HuH-7.5 (cell line): Measurements from ENCODE around the gene DGKG.
A peak's percentile ranks its signal among the peaks of the same experiment; 100 is the strongest.

Source experiments
- DNase-seq: peaks from one replicate; pipeline ENCODE4 v3.0.0; 2011; ENCODE audit warnings: low spot score

Gene DGKG

DNA sequence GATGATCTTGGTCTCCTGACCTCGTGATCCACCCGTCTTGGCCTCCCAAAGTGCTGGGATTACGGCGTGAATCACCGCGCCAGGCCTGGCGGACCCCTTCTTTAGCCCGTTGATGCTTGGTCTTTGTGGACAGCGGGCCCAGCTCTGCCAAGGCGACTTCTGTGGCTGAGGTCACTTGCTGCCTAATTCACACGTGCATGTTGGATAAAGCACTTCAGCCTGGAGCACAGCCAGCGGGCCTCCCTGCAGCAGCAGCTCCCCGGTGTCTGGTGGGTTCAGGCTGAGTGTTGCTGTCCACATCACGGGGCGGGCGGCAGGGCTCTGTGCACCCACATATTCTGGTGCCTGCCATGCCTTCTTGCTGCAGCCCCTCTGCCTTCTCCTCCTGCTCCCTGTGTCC lies 88.4 kb downstream of the DGKG start:
- DNase-seq, result no peak

- no peak for DNase-seq
Measured at GRCh38 chr3:186270701-186271100, 91.3 kb downstream of the DGKG start.

- DNase-seq, result no peak
Measured at GRCh38 chr3:186268616-186269448, 93.2 kb downstream of the DGKG start.

DNA sequence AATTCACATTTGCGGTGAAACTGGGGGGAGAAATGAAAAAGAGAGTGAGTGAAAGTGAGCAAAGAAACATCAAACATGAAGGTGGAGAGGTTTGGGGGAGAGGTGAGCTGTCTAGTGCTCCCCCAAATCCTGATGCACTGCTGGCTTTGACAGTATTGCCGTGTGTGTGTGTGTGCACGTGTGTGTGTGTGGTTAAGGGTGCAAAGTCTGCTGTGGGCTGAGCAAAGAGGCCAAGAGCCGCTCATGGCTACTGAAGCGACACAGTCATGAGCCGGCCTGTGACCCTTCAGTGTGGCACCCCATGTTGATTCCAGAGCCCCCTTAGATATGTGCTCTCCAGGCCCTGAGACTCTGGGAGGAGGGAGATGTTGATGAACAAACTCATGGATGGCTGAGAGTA lies 94.3 kb downstream of the DGKG start:
- DNase-seq, result no peak

DNA sequence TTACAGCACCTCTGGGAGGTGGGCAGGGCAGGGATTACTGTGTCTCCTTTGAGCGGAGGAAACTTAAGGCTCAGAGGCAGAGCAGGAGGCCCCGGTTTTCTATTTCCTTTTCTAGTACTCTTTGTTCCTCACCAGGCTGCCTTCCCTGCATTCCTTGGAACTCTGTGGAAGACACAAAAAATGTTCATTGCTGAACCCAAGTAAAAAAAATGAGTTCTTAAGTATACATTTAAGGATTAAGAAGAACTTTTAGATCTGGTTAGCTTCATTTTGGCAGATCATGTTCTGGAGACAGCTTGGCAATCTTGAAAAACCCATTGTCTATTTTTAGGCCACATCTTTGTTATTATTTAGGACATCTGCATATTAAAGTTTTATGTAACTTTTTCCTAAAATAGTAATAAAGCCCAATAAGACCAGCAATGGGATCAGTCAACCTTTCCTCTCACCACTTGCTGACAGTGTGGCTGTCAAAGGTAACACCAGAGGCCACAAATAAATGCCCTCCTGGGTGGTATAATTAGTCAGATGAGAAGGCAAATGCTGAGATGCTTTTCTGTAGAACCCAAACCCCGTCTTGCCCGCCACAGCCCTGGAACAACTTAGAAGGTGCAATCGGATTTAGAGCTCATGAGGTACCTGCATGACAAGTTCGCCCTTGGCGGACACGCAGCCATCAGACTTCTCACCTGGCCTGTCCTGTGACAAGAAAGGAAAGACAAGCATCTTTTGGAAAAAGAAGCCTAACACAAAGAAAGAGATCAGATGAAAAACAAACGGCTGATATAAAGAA lies 97.2 kb downstream of the DGKG start:
- DNase-seq, result no peak

DNA sequence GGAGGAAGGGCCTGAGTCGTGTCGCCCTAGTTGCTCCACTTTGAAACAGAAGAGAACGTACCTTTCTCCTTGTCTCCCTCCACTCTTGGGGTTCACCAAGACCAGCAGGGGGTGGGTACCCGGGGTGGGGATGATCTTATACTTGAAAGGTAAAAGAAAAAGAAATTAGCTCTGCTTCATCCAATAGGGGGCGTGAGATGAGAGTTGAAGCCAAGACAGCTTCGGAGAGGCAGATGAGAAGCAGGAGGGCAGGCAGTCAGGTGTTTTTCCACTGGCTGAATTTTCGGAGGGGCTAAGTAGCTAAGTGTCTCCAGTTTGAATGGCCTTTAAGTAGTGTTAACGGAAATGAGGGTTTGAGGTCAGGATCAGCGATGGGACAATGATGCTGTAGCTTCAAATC lies 100.4 kb downstream of the DGKG start:
- DNase-seq, result no peak

DNA sequence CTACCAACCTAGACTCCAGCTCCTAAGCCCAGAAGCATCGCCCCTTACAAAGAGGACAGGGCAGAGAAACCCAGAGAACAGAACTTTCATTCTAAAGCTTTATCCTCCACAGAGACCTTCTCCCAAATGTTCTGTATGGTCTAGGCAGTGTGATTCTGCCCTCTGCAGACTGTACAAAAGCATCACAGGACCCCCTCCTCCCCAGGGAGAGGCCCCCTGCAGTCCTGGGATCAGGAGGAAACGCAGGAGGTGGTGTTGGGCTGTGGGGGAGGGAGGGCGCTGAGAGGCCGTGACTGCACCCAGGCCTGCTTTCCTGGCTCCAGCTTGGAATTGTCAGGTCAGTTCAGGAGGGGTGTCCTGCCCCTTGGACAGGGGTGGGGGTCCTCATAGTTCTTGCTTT lies 101.3 kb downstream of the DGKG start:
- DNase-seq, result no peak

GRCh38 chr3:186259612-186260383 lies 102.2 kb downstream of the DGKG start:
- peak; percentile 79 for DNase-seq

DNA sequence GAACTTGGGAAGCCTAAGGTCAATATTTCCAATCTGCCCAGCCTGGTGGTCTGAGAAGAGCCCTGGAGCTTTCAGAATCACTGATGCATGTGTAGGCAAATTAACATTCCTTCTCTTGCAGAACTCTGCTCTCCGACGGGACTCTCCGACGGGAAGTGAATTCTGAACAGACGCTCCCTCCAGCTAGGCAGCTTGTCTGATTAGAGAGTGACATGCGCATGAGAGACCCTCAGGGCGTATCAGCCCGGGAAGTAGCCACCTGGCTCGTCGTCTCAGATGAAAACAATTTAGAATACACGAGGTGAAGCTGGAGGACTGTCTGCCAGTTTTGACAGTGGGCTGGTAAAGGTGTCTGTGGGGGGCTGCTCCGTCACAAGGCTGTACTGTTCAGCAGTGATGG lies 103.1 kb downstream of the DGKG start:
- no peak for DNase-seq

- no peak for DNase-seq
Measured at GRCh38 chr3:186257866-186258265, 104.2 kb downstream of the DGKG start.

DNA sequence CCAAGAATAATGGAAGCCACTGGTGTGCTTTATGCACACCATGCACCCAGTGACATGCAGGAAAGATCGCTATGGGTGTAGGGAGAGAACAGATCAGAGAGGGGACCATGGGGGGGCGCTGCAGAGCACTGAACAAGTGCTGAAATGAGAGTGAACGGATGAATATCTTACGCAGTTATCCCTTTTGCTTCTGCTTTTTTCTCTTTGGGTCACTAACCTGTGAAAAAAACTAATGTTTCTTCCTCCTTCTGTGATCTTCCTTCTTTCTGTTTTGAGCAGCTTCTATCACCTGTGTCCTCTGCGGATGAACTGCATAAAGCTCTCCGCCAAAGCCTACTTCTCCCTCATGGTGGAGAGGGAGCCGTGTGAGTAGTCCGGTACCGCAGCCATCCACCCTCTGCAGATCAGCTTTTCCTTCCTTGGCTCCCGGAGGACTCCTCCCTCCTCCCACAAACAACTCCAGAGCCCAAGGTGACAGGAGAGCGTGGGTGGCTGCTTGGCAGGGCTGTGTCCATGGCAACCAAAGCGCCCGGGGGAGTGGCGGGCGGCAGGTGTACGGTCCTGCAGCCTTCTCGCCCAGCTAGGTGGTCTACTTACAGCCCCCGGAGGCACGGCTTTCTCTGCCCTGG lies 106.2 kb downstream of the DGKG start:
- no peak for DNase-seq

- DNase-seq, result no peak
Measured at GRCh38 chr3:186254676-186255650, 107.1 kb downstream of the DGKG start.

- no peak for DNase-seq
Measured at GRCh38 chr3:186251948-186252619, 110.0 kb downstream of the DGKG start.

DNA sequence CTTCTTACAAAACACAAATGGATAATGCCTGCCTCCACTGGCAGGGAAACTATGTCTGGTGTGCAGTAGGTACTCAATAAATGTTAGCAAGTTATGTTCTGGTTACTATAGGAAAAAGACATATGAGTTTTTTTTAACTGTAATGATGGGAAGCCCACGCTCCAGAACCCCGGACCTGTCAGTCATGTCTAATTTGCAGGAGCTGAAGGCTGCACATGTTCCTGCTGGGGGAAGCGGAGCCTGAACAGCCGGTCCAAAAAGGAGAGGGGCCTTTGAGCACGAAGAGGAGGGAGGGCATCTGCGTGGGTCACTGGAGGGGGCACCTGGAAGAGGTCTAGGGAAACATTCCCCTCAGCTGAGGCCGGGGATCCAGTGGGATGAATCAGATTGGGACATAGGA lies 113.2 kb downstream of the DGKG start:
- DNase-seq, result no peak

DNA sequence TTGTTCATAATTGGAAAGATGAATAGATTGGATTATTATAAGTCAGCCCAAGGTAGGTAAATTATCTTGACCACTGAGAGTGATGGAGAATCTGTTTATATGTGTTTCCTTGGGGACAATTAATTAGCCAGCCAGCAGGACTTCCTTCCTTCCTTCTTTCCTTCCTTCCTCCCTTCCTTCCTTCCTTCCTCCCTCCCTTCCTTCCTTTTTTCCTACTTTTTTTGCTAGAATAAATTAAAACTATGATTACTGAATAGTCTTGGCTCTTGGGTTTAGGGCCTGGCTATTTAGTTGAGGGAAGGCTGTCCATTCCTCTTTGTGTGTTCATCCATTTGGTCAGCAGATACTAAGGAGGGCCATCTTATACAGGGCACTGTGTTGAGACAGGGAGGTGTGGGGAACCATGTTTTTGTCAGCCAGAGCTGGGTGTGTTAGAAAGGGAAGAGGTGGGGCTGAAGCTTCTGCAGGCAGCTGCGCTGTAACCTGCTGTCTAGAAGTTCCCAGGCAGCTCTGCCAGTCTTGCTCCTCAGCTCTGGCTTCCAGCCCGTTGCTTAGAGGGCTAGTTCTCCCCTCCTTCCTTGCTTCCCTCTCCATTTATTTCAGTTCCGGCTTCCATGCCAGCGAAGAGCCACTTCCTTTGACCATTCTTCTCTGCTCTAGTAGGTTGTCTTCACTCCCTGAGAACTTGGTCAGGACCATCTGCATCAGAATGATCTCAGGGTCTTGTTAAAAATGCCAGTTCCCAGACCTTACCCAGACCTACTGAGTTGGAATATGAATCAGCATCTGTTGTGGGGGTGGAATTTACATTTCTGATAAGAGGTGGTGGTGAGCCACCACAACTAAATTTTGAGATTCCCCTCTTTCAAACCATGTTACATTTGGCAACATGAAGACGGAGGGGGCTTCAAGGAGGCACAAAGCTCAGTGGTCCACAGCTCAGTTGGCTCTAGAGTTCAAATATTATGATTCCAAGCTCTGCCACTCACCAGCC lies 113.9 kb downstream of the DGKG start:
- DNase-seq, result no peak

DNA sequence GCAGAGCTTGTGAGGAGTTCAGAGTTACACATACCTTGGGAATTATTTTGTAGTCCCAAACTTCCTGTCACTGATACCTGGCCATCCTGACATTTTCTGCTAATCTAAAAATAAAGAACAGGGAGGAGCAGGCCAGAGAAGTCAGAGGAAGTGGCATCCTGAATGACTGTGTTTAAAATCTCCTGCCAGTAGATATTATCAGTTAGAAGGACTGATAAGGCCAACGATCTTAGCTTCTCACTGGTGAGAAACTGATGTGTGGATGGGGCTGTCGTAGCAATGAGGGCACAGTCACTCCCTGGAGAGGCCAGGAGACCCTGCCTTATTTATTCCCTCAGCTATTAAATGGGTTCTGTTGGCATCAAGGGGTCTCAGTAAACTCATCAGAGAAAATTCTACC lies 115.1 kb downstream of the DGKG start:
- DNase-seq, result no peak

- DNase-seq, result no peak
Measured at GRCh38 chr3:186244016-186244415, 118.0 kb downstream of the DGKG start.

- peak; percentile 33 for DNase-seq
Measured at GRCh38 chr3:186241910-186242821, 119.9 kb downstream of the DGKG start.
